Hepatocyte (in vitro differentiated cells): Measurements from ENCODE around the gene ANKEF1.

Experiments
- CTCF ChIP-seq: fragments of 200-600 bp; sonication (generic); IDR thresholded peaks from 2 replicates; pipeline ENCODE4 v1.5.1; 2016; ENCODE audit warnings: antibody characterized with exemption, mild to moderate bottlenecking; ENCODE audit not compliant: poor library complexity
- EZH2 ChIP-seq: fragments of 200-600 bp; sonication (generic); IDR thresholded peaks from 2 replicates; pipeline ENCODE4 v1.6.1; 2016; ENCODE audit warnings: antibody characterized with exemption, mild to moderate bottlenecking, borderline replicate concordance
- EZH2phosphoT487 ChIP-seq: fragments of 200-600 bp; sonication (generic); IDR thresholded peaks from one replicate; pipeline ENCODE4 v1.6.1; 2018; ENCODE audit warnings: antibody characterized with exemption, mild to moderate bottlenecking, low read depth, moderate library complexity; ENCODE audit not compliant: unreplicated experiment, severe bottlenecking

GRCh38 chr20:10079964-10080363, 45.2 kb downstream of the ANKEF1 start:
- TF ChIP-seq CTCF (no peak), EZH2phosphoT487 (no peak), EZH2 (no peak)
